Vagina (tissue), 2 donors: ENCODE data around the gene PTRHD1. TPM values are rescaled to one million over a fixed set of nuclear protein-coding genes. Genes with fewer than 3 reads are reported as not detected.

Experiments used
- DNase-seq, 2 donors: peaks; one replicate each; pipeline ENCODE4 v3.0.0-alpha.2; 2017; ENCODE audit errors: extremely low spot score in 2 of 2
- H3K27ac ChIP-seq: fragments of 200-600 bp; sonication (generic); one replicate; pipeline ENCODE4 v1.5.1; 2019
- H3K27me3 ChIP-seq: fragments of 200-600 bp; sonication (generic); one replicate; pipeline ENCODE4 v1.5.1; 2019
- H3K36me3 ChIP-seq, 2 donors: fragments of 200-600 bp; sonication (generic); one replicate each; pipeline ENCODE4 v1.5.1; 2017 to 2019
- H3K4me1 ChIP-seq: fragments of 200-600 bp; sonication (generic); one replicate; pipeline ENCODE4 v1.5.1; 2019
- H3K4me3 ChIP-seq, 2 donors: fragments of 200-600 bp; sonication (generic); 1 replicate in 1 of 2; 2 replicates in 1 of 2; pipeline ENCODE4 v1.5.1; 2016 to 2019
- H3K9me3 ChIP-seq: fragments of 200-600 bp; sonication (generic); one replicate; pipeline ENCODE4 v1.5.1; 2019
- CTCF ChIP-seq, 3 experiments: fragments of 450-650 bp in 2 of 3; fragments of 200-600 bp in 1 of 3; sonication (generic) in 1 of 3; IDR thresholded peaks; one replicate each; pipeline ENCODE4 v1.5.1; 2017 to 2019; ENCODE audit warnings: antibody characterized with exemption in 3 of 3, mild to moderate bottlenecking in 2 of 3, moderate library complexity in 2 of 3
- POLR2A ChIP-seq, 2 donors: fragments of 450-650 bp; IDR thresholded peaks; one replicate each; pipeline ENCODE4 v1.6.1; 2017; ENCODE audit warnings: antibody characterized with exemption in 2 of 2, mild to moderate bottlenecking in 2 of 2, moderate library complexity in 2 of 2
- POLR2AphosphoS5 ChIP-seq, 2 donors: sonication (generic); formaldehyde crosslinking; IDR thresholded peaks; one replicate each; pipeline ENCODE4 v1.9.0; 2017; ENCODE audit warnings: antibody characterized with exemption in 2 of 2, mild to moderate bottlenecking in 2 of 2, low read depth in 1 of 2; ENCODE audit not compliant: insufficient read depth in 1 of 2
- intact Hi-C: fragments of 100-400 bp; cut with DNase I; formaldehyde crosslinking; loops from one replicate; pipeline ENCODE4 v1.15.1; 2023
- total RNA-seq: library from RNA; depleted of rRNA; stranded (reverse); fragments of >200 nt; gene quantifications from one replicate; pipeline ENCODE4 v1.2.3, GENCODE V29; 2016

Gene PTRHD1
- total RNA-seq, 1 donor from 2014 or later, result 17.2 TPM

- Histone ChIP-seq H3K9me3 (no peaks in the 10 kb centered on the region), H3K4me1 (no peaks in the 10 kb centered on the region), H3K4me3 (no peak overlapping the region), H3K27me3 (no peaks in the 10 kb centered on the region), H3K36me3 (peaks cover 0 to 3% of the 10 kb centered on the region in 2 donors), H3K27ac (no peak overlapping the region)
- TF ChIP-seq POLR2AphosphoS5 (IDR thresholded peaks at IDR 0.05; ENCODE audit: insufficient read depth in 1 of 2, low read depth in 1 of 2) (no peak), CTCF (IDR thresholded peaks at IDR 0.05) (no peak), POLR2A (IDR thresholded peaks at IDR 0.05) (no peak)
- intact Hi-C loops, result no loop called here
- DNase-seq, result no peak
Observed at GRCh38 chr2:24771764-24772586, 21.2 kb downstream of the PTRHD1 start.

- intact Hi-C loops, result no loop called here
- TF ChIP-seq CTCF (IDR thresholded peaks at IDR 0.05), result no peak
- no peak for TF ChIP-seq POLR2A (IDR thresholded peaks at IDR 0.05)
- no peak for TF ChIP-seq POLR2AphosphoS5 (IDR thresholded peaks at IDR 0.05; ENCODE audit: insufficient read depth in 1 of 2, low read depth in 1 of 2)
- Histone ChIP-seq H3K4me3 (no peak overlapping the region), H3K36me3 (peaks cover 0 to 6% of the 10 kb centered on the region in 2 donors), H3K27ac (no peak overlapping the region), H3K27me3 (no peaks in the 10 kb centered on the region), H3K4me1 (no peaks in the 10 kb centered on the region), H3K9me3 (no peaks in the 10 kb centered on the region)
- DNase-seq, result no peak
Observed at GRCh38 chr2:24771061-24771460, 22.1 kb downstream of the PTRHD1 start.

- DNase-seq, result no peak
- H3K36me3 ChIP-seq, result peaks cover 0 to 21% of the 10 kb centered on the region in 2 donors
- intact Hi-C loops, result no loop called here
Observed at GRCh38 chr2:24768601-24769000, 24.6 kb downstream of the PTRHD1 start.

GRCh38 chr2:24768013-24768412, 25.2 kb downstream of the PTRHD1 start:
- Histone ChIP-seq H3K27ac (no peak overlapping the region), H3K4me1 (no peaks in the 10 kb centered on the region), H3K4me3 (no peak overlapping the region), H3K36me3 (peaks cover 0 to 23% of the 10 kb centered on the region in 2 donors), H3K27me3 (no peaks in the 10 kb centered on the region), H3K9me3 (no peaks in the 10 kb centered on the region)
- DNase-seq, result no peak
- intact Hi-C loops, result no loop called here
- TF ChIP-seq CTCF (IDR thresholded peaks at IDR 0.05), result no peak
- TF ChIP-seq POLR2AphosphoS5 (IDR thresholded peaks at IDR 0.05; ENCODE audit: insufficient read depth in 1 of 2, low read depth in 1 of 2), result no peak
- no peak for TF ChIP-seq POLR2A (IDR thresholded peaks at IDR 0.05)

More at GRCh38 chr2:24768601-24769000, 24.6 kb downstream of the PTRHD1 start:
- no peak overlapping the region for H3K4me3 ChIP-seq
- no peaks in the 10 kb centered on the region for H3K4me1 ChIP-seq
- no peaks in the 10 kb centered on the region for H3K9me3 ChIP-seq
- H3K27ac ChIP-seq, result no peak overlapping the region
- no peaks in the 10 kb centered on the region for H3K27me3 ChIP-seq
- TF ChIP-seq POLR2AphosphoS5 (IDR thresholded peaks at IDR 0.05; ENCODE audit: insufficient read depth in 1 of 2, low read depth in 1 of 2), result no peak
- no peak for TF ChIP-seq CTCF (IDR thresholded peaks at IDR 0.05)
- no peak for TF ChIP-seq POLR2A (IDR thresholded peaks at IDR 0.05)

GRCh38 chr2:24766609-24767008, 26.6 kb downstream of the PTRHD1 start:
- Histone ChIP-seq H3K9me3 (no peaks in the 10 kb centered on the region), H3K4me3 (no peak overlapping the region), H3K27me3 (no peaks in the 10 kb centered on the region), H3K27ac (no peak overlapping the region), H3K4me1 (no peaks in the 10 kb centered on the region), H3K36me3 (peaks cover 0 to 34% of the 10 kb centered on the region in 2 donors)
- intact Hi-C loops, result no loop called here
- DNase-seq, result no peak
- TF ChIP-seq POLR2A (IDR thresholded peaks at IDR 0.05) (no peak), POLR2AphosphoS5 (IDR thresholded peaks at IDR 0.05; ENCODE audit: insufficient read depth in 1 of 2, low read depth in 1 of 2) (no peak), CTCF (IDR thresholded peaks at IDR 0.05) (no peak)
